ENCODE data around the gene PCDHGB7. TPM values are rescaled to one million over a fixed set of nuclear protein-coding genes. Genes with fewer than 3 reads are reported as not detected.

The PCDHGB7 gene
- total and polyA plus RNA-seq, 4 donors, result 0.74 to 3.1 (median 1.2) TPM

DNA sequence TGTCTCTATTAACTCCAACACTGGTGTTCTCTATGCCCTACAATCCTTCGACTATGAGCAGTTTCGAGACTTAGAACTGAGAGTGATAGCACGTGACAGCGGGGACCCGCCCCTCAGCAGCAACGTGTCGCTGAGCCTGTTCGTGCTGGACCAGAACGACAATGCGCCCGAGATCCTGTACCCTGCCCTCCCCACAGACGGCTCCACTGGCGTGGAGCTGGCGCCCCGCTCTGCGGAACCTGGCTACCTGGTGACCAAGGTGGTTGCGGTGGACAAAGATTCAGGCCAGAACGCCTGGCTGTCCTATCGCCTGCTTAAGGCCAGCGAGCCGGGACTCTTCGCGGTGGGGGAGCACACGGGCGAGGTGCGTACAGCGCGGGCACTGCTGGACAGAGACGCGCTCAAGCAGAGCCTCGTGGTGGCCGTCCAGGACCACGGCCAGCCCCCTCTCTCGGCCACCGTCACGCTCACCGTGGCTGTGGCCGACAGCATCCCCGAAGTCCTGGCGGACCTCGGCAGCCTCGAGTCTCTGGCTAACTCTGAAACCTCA lies 5.3 kb downstream of the PCDHGB7 start:
- no peak overlapping the region for H3K27ac ChIP-seq (ENCODE audit: low read depth in 1 of 2, low read length in 2 of 2)
- TF ChIP-seq FOXA2 (IDR thresholded peaks at IDR 0.05), result no peak
- TF ChIP-seq SP1 (IDR thresholded peaks at IDR 0.05), result no peak
- TF ChIP-seq REST (IDR thresholded peaks at IDR 0.05), result no peak
- TF ChIP-seq, protein P1, sequence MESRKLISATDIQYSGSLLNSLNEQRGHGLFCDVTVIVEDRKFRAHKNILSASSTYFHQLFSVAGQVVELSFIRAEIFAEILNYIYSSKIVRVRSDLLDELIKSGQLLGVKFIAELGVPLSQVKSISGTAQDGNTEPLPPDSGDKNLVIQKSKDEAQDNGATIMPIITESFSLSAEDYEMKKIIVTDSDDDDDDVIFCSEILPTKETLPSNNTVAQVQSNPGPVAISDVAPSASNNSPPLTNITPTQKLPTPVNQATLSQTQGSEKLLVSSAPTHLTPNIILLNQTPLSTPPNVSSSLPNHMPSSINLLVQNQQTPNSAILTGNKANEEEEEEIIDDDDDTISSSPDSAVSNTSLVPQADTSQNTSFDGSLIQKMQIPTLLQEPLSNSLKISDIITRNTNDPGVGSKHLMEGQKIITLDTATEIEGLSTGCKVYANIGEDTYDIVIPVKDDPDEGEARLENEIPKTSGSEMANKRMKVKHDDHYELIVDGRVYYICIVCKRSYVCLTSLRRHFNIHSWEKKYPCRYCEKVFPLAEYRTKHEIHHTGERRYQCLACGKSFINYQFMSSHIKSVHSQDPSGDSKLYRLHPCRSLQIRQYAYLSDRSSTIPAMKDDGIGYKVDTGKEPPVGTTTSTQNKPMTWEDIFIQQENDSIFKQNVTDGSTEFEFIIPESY (IDR thresholded peaks at IDR 0.05), result no peak
- no peak for TF ChIP-seq HNF4A (conservative IDR thresholded peaks at IDR 0.05)
- TF ChIP-seq RAD21 (IDR thresholded peaks at IDR 0.05), result no peak
- TF ChIP-seq RXRA (IDR thresholded peaks at IDR 0.05), result no peak
- TF ChIP-seq ATF3 (IDR thresholded peaks at IDR 0.05), result no peak
- no peak for DNase-seq (ENCODE audit: low spot score)
- 23% methylated on average over 42 of the region's 42 CpGs for WGBS
- peaks cover 0 to 5% (median 0%) of the 10 kb centered on the region in 4 donors for H3K27me3 ChIP-seq (ENCODE audit: control insufficient read depth in 4 of 4, insufficient read depth in 4 of 4, low read length in 3 of 4)
- H3K36me3 ChIP-seq (ENCODE audit: control insufficient read depth in 4 of 4, insufficient read depth in 3 of 4, low read depth in 1 of 4, low read length in 3 of 4), result peaks cover 0 to 4% (median 0%) of the 10 kb centered on the region in 4 donors
- H3K9ac ChIP-seq (ENCODE audit: low read depth in 1 of 2, low read length in 2 of 2), result no peak overlapping the region
- H3K4me1 ChIP-seq (ENCODE audit: control insufficient read depth in 4 of 4, insufficient read depth in 4 of 4, low read length in 3 of 4), result no peaks in the 10 kb centered on the region
- H3K9me3 ChIP-seq (ENCODE audit: control insufficient read depth in 4 of 4, low read length in 3 of 4), result peaks cover 64 to 88% (median 72%) of the 10 kb centered on the region in 4 donors
- peak overlapping the region in 2 of 3 donors; percentile 37 to 47 for H3K4me3 ChIP-seq (ENCODE audit: low read depth in 1 of 3, low read length in 3 of 3)

DNA sequence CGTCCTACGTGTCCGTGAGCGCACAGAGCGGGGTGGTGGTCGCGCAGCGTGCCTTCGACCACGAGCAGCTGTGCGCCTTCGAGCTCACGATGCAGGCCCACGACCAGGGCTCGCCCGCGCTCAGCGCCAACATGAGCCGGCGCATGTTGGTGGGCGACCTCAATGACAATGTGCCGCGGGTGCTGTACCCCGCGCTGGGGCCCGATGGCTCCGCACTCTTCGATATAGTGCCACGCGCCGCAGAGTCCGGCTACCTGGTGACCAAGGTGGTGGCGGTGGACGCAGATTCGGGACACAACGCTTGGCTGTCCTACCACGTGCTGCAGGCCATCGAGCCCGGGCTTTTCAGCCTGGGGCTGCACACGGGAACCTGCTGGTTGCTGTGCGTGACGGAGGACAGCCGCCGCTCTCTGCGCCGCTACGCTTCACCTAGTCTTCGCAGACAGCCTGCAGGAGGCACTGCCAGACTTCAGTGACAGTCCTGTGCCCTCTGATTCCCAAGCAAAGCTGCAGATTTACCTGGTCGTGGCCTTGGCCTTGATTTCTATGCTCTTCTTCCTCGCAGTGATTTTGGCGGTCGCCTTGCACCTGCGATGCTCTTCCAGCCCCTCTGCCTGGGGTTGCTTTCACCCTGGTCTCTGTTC lies 10.4 kb downstream of the PCDHGB7 start:
- Histone ChIP-seq H3K4me1 (ENCODE audit: control insufficient read depth in 4 of 4, insufficient read depth in 4 of 4, low read length in 3 of 4) (peaks cover 0 to 11% (median 2%) of the 10 kb centered on the region in 4 donors), H3K9me3 (ENCODE audit: control insufficient read depth in 4 of 4, low read length in 3 of 4) (peaks cover 53 to 87% (median 60%) of the 10 kb centered on the region in 4 donors), H3K9ac (ENCODE audit: low read depth in 1 of 2, low read length in 2 of 2) (no peak overlapping the region), H3K36me3 (ENCODE audit: control insufficient read depth in 4 of 4, insufficient read depth in 3 of 4, low read depth in 1 of 4, low read length in 3 of 4) (peaks cover 0 to 4% (median 0%) of the 10 kb centered on the region in 4 donors), H3K4me3 (ENCODE audit: low read depth in 1 of 3, low read length in 3 of 3) (peak overlapping the region in 2 of 3 donors; percentile 38 to 69), H3K27ac (ENCODE audit: low read depth in 1 of 2, low read length in 2 of 2) (no peak overlapping the region), H3K27me3 (ENCODE audit: control insufficient read depth in 4 of 4, insufficient read depth in 4 of 4, low read length in 3 of 4) (no peaks in the 10 kb centered on the region)
- WGBS, result 41% methylated on average over 53 of the region's 53 CpGs
- DNase-seq (ENCODE audit: low spot score), result no peak
- TF ChIP-seq HNF4G (IDR thresholded peaks at IDR 0.05), result no peak
- TF ChIP-seq HNF4A (conservative IDR thresholded peaks at IDR 0.05), result no peak
- TF ChIP-seq RAD21 (IDR thresholded peaks at IDR 0.05), result no peak
- TF ChIP-seq TAF1 (conservative IDR thresholded peaks at IDR 0.05), result no peak
- TF ChIP-seq RXRA (IDR thresholded peaks at IDR 0.05), result no peak

All from liver (tissue), 9 donors.